HG02571 (cell line): ENCODE results near the gene LCE1B.

Experiments used
- ATAC-seq: cut with Tn5 transposase; IDR thresholded peaks from one replicate; pipeline ENCODE4 v1.9.1; 2021; ENCODE audit warnings: mild to moderate bottlenecking, moderate library complexity; ENCODE audit not compliant: unreplicated experiment

Gene LCE1B, protein sequence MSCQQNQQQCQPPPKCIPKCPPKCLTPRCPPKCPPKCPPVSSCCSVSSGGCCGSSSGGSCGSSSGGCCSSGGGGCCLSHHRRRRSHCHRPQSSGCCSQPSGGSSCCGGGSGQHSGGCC

GRCh38 chr1:152811671-152812070, at the start of gene LCE1B:
Gene LCE1B (plus strand): TSS chr1:152811971. CDS start chr1:152812447, 476 bp downstream.
- ATAC-seq, result no peak

DNA sequence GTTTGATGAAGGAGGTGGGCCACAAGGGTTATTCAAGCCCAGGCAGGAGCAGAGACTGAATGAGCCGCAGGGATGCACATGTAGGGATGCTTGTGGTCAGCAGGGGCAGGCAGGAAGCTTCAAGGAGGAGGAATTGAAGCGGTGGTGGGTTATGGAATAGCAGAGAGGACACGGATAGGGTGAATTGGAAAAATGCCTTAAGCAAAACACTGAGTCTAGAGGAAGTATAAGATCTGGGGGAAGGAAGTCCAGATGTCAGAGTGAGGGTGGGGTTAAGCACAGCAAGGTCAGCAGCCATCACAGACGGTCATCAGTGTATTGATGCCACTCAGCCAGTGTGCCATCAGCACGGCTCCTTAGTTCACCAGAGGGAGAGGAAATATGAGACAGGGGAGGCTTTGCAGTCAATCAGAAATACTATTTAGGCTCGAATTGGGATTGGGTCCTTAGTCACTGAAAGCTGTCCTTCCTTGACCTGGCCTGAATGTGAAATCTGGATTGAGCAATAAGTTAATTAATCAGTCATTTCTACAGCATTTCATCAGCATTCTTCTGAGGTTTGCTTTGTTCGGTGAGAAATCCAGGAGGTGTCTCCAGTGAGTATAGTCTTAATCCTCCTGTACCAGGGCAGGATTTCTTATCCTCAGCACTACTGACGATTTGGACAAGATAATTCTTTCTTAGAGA, 42.8 kb upstream of the LCE1B start:
- ATAC-seq, result no peak

GRCh38 chr1:152770411-152770810, 41.4 kb upstream of the LCE1B start:
- ATAC-seq, result no peak

DNA sequence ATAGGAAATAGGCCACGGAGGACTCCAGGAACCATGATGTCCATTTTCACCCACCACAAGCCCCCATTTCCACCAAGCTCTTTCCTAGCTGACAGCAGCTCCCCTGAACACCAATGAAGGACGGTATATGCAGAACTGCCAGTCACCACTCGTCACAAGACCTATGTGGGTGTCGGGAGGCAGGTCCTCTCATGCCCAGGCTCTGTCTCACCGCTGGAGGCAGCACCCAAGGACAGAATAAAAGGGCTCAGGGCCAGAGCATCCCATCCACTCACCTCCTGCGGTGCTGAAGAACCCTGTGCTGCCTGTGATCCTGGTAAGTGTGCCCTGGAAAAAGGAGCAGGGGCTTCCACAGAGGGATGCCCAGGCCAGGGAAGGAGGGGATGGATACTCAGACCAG, 36.9 kb upstream of the LCE1B start, which contains the start of gene LCE1F:
TSS of gene LCE1F (plus strand) at position 266 of the 400 bp plus-strand sequence. CDS start 1,232 bp downstream, outside the sequence.
- ATAC-seq, result no peak

GRCh38 chr1:152776361-152776760, 35.4 kb upstream of the LCE1B start:
- ATAC-seq, result no peak

DNA sequence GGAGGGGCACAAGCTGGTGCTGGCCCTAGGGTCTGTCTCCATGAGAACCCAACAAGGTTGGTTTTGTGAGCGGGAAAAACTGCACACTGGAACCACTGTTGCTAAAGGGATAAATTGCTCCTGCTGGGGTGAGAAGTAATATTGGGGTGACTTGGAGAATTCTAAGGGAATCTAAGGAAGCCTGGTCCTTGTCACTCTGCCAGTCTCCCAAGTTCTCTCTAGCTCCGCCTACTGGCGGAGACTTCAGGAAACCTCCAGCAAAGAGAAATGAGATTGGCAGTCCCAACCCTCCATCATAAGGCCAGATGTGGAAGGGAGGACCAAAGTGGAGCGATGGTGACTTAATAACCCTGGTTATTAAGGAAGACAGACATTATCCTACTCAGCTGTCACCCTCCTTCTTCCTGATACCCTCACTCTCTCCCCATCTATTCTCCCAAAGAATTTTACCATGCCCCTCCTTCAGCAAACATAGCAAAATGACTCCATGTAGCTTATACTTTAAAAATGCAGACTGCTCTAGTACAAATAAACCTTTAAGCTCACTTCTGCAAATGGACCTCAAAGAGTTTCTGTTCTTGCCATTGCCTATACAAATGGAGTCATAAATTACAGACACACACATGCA, 34.1 kb upstream of the LCE1B start:
- ATAC-seq, result no peak

DNA sequence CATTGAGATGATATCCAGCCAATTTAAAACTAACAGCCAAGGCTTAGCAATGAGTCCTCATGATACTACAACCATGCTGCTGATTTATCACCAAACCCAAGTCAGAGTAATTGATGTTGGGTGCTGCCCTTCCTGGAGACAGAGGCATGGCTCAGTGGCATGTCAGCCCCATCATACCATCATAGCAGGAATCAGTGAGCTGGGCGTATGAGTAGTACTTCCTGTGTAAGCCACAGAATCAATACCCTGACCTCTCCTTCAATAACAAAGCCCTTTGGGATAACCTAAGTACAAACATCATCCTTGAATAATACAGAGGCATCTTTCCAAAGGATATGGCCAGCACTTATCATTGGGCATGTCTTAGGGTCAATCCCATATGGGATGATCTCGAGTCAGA, 28.7 kb upstream of the LCE1B start:
- no peak for ATAC-seq

DNA sequence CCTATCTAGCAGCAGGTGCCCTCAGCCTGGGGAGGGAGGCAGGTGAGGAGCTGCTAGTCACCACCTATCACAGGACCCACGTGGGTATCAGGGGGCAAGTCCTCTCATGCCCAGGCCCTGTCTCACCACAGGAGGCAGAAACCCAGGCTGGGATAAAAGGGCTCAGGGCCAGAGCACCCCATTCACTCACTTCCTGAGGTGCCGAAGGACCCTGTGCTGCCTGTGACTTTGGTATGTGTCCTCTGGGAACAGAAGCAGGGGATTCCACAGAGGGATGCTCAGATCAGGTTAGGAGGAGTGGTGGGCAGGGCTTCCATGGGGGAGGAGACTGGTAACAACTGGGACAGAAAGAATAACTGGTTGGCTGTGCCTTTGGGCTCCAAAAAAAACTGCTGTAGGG, 25.7 kb upstream of the LCE1B start, which contains the start of gene LCE1E:
TSS of gene LCE1E (plus strand) at position 181 of the 400 bp plus-strand sequence. CDS start 1,043 bp downstream, outside the sequence.
- no peak for ATAC-seq

DNA sequence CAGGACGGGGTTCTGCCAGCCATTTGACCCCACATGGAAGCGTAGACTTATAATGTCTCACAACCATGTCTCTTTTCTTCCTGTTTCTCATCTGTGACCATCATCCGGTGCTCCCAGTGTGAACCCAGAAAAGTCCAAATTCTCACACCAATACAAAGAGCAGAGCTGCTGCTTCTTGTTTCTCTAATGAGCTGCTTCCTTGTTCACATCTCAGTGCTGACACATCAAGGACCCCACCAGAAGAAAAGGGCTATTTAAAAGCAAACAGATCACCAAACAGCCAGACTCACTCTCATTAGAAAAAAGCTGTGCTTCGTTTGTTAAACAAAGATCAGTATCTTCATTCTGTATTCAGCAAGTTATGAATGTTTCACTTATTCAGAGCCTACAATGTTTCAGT, 16.1 kb upstream of the LCE1B start:
- ATAC-seq, result no peak

- no peak for ATAC-seq
Observed at GRCh38 chr1:152796421-152796820, 15.3 kb upstream of the LCE1B start, which contains the start of gene LCE1D. Gene LCE1D (plus strand): TSS chr1:152796721. CDS start chr1:152797795, 1,074 bp downstream.

GRCh38 chr1:152801333-152801732, 10.4 kb upstream of the LCE1B start:
- no peak for ATAC-seq

- no peak for ATAC-seq
Observed at GRCh38 chr1:152806576-152806975, 5.2 kb upstream of the LCE1B start, which contains the start of gene LCE1C. Gene LCE1C (minus strand): TSS chr1:152806651. CDS start chr1:152805478, 1,173 bp downstream.

- ATAC-seq, result no peak
Observed at GRCh38 chr1:152811050-152811449, 721 bp upstream of the LCE1B start.

- ATAC-seq, result no peak
Observed at GRCh38 chr1:152817309-152817708, 5.5 kb downstream of the LCE1B start.

DNA sequence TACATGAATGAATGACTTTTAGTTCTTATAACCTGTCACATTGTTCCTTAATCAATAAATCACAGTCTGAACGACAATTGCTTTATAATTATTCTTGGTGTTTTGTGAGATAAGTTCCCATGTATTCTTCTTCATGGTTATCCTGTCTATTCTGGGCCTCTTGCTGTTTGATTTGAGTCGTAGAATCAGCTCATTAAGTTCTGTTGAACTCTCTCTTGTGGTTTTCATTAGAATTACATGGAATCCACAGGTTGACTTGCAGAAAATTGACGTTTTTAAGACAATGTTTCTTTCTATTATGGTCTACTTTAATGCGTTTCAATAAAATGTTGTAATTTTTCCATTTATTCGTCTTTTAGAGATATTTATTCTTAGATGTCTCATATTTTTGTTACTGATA, 11.5 kb downstream of the LCE1B start:
- ATAC-seq, result no peak

- no peak for ATAC-seq
Observed at GRCh38 chr1:152824964-152825363, 13.2 kb downstream of the LCE1B start.

DNA sequence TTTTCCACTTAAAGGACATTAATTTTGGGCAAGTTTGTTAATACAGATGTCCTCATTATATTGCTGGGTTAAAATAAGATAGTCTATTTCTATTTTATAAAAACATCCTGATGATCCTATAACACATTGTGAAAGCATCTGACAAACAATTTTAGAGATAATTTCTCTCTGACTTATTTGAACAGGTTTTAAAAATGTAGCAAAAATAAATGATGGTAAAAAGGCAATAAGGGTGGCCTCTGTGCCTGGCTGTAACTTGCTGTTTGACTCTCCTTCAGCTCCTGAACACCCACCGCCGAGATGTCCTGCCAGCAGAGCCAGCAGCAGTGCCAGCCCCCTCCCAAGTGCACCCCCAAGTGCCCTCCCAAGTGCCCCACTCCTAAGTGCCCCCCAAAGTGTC, 15.4 kb downstream of the LCE1B start, which contains the start of gene LCE1A:
TSS of gene LCE1A (plus strand) at position 301 of the 400 bp plus-strand sequence. CDS start at position 301, 0 bp downstream.
- no peak for ATAC-seq

DNA sequence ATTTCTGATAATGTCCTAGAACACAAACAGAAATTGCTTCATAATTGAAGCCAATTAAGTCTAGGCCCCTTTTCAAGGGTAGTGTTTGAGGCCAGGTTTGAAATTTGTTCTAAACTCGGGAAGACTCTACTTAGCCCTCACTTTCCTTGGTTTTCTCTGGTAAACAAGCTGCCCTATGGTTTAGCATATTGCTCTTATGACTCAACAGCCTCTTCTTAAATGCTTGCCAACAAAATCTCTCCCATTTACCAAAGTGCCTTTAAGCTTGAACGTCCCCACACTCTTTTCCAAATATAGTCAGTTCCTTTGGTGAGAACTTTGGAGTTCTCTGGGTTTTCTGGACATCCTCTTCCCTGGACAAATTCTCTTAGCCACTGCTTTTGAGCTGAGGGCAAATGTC, 25.1 kb downstream of the LCE1B start:
- no peak for ATAC-seq

GRCh38 chr1:152842556-152842955, 30.8 kb downstream of the LCE1B start, which contains the start of gene LCE6A:
Gene LCE6A (plus strand): TSS chr1:152842856. CDS start chr1:152843521, 665 bp downstream.
- ATAC-seq, result no peak

GRCh38 chr1:152855661-152856060, 43.9 kb downstream of the LCE1B start:
- no peak for ATAC-seq

DNA sequence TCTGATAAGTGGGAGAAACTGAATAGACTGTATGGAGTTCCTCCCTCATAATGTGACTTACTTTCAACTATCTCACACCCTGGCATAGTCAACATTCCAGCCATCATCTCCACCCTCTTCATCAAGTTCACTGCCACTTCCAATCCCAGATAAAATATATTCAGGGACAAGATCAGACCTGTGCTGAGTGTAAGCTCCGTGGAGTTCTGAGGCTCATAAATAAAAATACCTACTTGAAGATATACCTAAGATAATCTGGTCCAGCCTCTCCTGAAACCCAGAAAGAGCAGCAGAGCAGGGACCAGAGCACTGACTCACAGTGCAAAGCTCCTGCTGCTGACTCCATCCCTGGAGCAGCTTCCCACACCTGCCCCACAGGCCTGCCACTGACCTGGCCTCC, 46.3 kb downstream of the LCE1B start:
- ATAC-seq, result no peak

DNA sequence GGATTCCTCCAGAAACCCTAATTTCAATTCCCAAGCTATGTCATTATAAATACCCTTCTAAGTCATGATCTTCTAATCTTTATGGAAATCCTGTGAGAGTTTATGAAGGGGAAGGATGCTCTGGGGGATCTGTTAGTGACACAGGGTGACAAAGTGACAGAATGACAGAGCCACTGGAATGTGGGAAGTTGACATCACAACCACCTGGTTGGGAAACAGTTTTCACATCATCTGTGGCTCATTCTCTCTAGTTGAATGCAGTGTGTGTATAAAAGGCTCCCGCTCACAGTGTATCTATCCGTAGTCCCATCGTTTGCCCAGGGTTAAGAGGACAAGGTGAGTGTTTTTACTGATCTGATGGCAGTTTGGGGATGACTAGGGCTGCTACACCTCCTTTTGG, 47.9 kb downstream of the LCE1B start, which contains the start of gene LCE7A:
TSS of gene LCE7A (plus strand) at position 301 of the 400 bp plus-strand sequence. CDS start 702 bp downstream, outside the sequence.
- ATAC-seq, result no peak
